DMS79 treated with DMSO at 0.1 percent for 48 hours (cell line): ENCODE measurements around the gene ZMIZ1.

ENCODE experiments used
- DNase-seq: peaks from one replicate; lab custom pipeline; 2025; lab: John Stamatoyannopoulos, UW

Gene ZMIZ1

DNA sequence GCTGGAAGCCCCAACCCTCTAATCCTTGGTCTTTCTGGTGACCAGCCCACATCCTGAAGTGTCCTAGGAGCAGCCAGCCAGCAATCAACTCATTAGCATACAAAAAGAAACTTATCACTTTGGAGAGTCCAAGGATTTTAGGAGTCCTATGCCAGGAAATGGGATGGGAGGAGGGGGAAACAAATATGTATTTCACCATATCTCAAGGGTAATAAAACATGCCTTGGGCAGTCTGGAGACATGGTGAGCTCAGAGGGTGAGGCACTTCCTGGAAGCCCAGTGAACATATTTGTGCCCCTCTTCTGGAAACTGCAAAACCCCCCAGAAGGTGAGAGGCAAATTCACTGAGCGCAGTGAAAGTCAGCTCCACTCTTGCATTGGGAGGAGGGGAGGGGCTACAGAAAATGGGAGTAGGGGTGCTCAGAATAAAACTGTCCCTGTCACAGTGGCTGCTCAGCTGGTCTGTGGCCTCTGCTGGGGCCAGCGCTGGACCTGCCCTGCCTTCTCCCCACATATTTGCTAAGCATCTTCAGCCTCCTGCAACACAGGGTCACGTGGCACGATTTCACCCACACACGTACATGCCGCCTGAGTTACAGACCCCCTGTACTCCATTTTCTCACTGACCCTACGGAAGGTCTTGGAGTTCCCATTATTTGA, 17.7 kb upstream of the ZMIZ1 start:
- DNase-seq = no peak

- no peak for DNase-seq
Measured at GRCh38 chr10:79051766-79052165, 17.0 kb upstream of the ZMIZ1 start.

DNA sequence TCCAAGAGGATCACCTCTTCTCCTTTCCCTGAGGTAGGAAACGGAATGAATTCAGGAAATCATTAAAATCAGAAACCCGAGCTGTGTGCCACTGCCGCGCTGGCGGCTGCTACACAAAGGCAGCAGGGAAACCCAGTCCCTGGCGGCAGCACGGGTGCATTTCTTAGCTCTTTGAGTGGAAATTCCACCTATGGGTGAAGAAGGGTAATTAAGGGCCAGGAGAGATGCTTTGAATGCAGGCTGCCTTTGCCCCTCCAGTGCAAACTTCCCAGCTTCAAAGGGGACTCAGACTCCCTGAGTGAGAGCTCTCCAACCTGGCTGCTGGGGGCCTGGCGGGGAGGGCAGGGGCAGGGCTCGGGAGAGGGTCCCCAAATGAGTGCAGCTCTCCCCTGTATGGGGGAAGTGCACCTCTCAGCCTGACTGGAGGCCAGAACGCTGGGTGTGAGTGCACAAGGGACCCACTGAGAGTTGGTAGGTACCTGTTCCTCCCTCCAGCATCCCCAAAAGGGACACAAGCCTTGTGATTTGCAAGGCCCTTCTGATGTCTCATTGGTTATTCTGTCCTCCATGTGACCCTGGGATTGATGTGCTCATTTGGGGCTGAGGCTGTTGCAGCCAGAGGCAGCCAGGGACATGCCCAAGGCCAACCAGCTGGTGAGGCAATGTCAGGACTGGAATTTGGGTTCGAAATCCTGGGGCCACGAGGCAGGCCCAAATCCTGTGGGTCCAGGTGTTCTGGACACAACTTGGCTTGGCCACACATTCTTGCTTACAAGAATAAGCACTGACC, 16.3 kb upstream of the ZMIZ1 start:
- DNase-seq = peak; percentile 15

- DNase-seq = no peak
Measured at GRCh38 chr10:79053081-79053434, 15.7 kb upstream of the ZMIZ1 start.

DNA sequence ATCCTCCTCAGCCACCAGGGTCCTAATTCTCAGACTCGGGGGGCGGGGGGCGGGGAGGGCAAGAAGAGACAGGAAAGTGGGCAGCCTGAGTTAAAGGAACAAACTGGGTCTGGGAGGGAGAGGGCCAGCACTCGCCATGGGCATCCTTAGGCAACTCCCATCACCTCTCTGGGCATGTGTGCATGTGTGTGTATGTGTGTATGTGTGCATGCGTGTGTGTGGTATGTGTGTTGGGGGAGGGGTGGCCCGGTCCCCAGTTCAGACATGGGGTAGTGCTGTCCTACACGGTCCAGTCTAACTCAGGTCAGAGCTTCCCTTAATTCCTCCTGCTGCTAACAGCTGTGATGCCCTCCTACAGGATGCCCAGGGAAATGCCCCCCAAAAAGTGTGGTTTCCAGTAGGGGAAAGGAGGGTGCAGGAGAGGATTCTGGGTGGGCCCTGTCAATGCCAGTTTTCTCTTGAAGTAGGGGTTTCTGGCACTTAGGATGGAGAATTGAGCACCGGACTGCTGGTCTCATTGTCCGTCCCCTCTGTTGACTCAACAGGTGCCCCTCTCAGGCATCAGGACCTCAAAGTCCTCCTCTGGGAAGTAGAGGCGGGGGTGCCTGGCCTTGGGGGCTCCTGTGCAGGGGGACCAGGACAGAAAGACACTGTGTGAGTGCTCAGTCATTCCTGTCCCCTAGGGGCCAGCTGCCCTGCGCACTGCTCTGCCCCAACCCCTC, 15.1 kb upstream of the ZMIZ1 start:
- DNase-seq = no peak

GRCh38 chr10:79054203-79055099, 14.3 kb upstream of the ZMIZ1 start:
- DNase-seq = no peak

DNA sequence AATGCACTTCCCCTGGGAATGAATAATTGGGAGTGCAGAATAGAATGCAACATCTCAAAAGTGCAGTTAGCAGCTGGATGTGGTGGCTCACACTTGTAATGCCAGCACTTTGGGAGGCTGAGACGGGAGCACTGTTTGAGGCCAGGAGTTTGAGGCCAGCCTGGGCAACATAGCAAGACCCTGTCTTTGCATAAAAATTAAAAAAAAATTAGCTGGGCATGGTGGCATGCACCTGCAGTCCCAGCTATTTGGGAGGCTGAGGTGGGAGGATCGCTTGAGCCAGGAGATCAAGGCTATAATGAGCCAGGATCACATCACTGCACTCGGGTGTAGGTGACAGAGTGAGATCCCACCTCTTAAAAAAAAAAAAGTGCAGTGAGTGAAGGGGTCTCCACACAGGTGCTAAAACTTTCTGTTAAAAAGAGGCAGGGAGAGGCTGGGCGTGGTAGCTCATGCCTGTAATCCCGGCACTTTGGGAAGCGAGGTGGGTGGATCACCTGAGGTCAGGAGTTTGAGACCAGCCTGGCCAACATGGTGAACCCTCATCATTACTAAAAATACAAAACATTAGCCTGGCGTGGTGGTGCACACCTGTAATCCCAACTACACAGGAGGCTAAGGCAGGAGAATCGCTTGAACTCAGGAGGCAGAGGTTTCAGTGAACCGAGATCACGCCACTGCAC, 13.5 kb upstream of the ZMIZ1 start:
- no peak for DNase-seq

DNA sequence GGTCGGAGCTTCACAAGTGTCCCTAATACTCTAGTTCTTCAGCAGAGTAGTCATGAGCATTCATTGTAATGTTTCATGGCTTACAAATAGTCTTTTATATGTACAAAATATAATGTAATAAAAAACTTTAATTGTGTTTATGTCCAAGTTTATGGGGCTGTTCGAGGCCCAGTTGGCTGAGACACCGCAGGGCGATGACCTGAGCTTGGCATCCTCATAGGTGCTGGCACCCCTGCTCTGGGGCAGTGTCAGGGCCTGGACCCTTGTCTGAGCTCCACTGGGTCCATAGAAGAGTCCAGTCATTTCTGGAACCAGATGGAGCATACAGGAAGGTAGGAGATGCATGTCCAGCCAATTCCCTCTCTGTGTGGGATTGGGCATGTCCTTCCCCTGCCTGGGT, 12.9 kb upstream of the ZMIZ1 start:
- no peak for DNase-seq

- no peak for DNase-seq
Measured at GRCh38 chr10:79056361-79056735, 12.4 kb upstream of the ZMIZ1 start.

DNA sequence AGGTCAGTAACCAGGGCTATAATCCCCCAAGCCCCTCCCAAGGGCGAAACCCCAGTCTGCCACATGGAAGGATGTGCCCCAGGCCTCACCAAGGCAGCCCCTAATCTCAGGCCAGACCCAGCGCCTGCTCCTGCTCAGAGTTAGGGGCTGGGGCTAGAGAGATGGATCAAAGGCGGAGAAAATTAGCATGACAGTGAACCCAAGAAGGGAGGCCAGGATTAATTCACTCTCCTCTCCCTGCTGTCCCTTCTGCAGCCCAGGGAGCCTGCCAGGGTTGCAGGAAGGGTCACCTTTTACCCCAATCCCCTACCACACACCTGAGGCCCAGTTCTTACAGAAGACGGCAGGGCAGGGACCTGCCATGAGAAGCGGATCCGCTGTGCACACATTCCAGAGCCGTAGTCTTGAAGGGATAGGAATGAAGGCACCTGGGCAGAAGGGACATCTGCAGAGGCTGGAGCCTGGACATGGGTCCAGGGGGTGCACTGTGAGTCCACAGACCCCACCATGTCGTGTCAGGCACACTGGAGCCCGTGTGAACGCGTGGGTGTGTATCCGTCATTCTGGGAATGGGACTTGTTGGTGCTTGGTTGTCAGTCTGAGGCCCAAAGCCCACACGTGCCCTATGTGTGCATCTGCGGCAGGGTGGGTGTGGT, 11.9 kb upstream of the ZMIZ1 start:
- no peak for DNase-seq

DNA sequence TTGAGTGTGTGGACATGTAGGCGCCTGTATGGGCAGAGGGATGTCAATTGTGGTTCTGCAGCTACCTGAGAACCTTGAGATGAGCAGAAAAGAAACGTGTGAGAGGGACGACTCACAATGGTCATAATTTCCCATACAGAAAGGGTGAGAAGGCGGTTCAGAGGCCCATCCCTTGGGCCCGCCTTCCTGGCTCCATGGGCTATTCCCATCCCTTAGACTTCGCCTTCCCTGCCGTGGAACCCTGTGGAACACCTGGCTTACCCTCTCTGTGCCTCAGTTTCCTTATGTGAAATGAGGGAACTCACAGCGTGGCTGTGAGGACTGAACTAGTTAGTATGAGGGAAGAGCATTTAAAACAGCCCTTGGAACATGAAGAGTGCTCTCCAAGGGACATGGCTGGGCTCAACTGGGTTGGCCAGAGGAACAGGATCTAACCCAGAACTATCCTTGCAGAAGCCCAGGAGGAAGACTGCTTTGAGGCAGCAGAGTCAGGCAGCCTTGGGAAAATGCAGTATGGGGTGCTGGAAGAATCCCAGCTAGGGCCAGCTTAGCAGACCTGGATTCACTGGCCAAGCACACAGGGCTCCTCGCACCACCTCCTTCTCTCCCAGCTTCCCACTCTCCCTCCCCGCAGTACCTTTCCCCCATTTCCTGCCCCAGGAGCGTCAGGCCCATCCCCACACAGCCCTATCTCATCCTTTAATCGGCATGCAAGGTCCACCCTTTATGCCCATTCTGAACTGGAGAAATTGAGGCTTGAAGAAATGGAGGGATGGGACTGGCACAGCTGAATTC, 11.1 kb upstream of the ZMIZ1 start:
- no peak for DNase-seq

GRCh38 chr10:79058899-79059841, 9.6 kb upstream of the ZMIZ1 start:
- no peak for DNase-seq

- DNase-seq = no peak
Measured at GRCh38 chr10:79059859-79060379, 8.8 kb upstream of the ZMIZ1 start.

- no peak for DNase-seq
Measured at GRCh38 chr10:79060641-79061255, 8.0 kb upstream of the ZMIZ1 start.

DNA sequence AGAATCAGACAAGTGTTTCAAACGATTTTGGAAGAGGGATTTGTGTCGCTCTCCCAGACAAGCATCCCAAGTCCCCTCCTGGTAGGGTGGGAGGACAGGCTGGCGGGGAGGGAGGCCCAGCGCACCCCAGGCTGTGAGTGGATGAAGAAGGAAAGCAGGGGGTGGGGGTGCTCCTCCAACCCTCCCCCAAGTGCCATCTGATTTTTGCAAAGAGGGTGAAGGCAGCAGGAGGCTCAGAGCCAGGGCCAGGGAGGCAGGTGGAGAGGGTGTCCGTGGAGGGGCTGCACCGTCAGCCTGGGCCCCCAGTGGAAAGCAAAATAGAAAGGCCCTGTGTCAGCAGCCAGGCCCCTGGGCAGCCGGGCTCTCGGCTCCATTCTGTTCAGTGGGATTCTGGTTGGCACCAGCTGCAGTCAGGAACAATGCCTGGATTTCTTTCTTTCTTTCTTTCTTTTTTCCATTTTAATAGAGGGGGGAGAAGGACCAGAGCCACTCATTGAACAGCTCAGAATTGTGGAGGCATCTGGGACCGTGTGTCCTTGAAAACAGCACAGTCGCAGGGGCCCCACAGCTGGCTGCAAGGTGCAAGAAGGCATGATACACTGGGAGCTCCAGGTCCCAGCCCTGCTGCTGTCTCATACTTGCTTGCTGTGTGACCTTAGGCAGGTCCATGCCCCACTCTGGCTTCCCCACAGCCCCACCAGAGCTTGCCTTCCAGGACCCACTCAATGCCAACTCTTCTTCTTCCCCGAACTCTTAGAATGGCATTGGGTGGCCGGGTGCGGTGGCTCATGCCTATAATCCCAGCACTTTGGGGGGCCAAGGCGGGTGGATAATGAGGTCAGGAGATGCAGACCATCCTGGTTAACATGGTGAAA, 7.1 kb upstream of the ZMIZ1 start:
- no peak for DNase-seq

- DNase-seq = no peak
Measured at GRCh38 chr10:79063071-79063491, 5.7 kb upstream of the ZMIZ1 start.
